Measurements from ENCODE around the gene PACSIN1.

GRCh38 chr6:34544776-34545471 lies 79.0 kb downstream of the PACSIN1 start:
- TF ChIP-seq, protein P1, sequence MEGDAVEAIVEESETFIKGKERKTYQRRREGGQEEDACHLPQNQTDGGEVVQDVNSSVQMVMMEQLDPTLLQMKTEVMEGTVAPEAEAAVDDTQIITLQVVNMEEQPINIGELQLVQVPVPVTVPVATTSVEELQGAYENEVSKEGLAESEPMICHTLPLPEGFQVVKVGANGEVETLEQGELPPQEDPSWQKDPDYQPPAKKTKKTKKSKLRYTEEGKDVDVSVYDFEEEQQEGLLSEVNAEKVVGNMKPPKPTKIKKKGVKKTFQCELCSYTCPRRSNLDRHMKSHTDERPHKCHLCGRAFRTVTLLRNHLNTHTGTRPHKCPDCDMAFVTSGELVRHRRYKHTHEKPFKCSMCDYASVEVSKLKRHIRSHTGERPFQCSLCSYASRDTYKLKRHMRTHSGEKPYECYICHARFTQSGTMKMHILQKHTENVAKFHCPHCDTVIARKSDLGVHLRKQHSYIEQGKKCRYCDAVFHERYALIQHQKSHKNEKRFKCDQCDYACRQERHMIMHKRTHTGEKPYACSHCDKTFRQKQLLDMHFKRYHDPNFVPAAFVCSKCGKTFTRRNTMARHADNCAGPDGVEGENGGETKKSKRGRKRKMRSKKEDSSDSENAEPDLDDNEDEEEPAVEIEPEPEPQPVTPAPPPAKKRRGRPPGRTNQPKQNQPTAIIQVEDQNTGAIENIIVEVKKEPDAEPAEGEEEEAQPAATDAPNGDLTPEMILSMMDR (optimal IDR thresholded peaks at IDR 0.05 in 1 of 3, IDR thresholded peaks at IDR 0.05 in 1 of 3, conservative IDR thresholded peaks at IDR 0.05 in 1 of 3; ENCODE audit: extremely low read depth in 1 of 3, insufficient read depth in 2 of 3, low read length in 3 of 3) = no peak
- no peak for TF ChIP-seq EZH2 (IDR thresholded peaks at IDR 0.05; ENCODE audit: low read length)

All from keratinocyte (primary cell).